Upper lobe of left lung (tissue), 6 donors: ENCODE measurements around the gene PCGF3. TPM values are rescaled to one million over a fixed set of nuclear protein-coding genes. Genes with fewer than 3 reads are reported as not detected.
"Not testable (repeated sequence)": the region's sequence is repeated elsewhere in the genome, so short reads cannot be mapped to it uniquely, and the experiment has no call there.

Experiments
- ATAC-seq, 2 donors: fragments of 200-7000 bp; cut with Tn5 transposase; one replicate each; pipeline ENCODE4 v1.9.1; 2022; ENCODE audit warnings: mild to moderate bottlenecking in 2 of 2, moderate library complexity in 2 of 2; ENCODE audit not compliant: low FRiP score in 2 of 2
- DNase-seq, 2 donors: peaks; one replicate each; pipeline ENCODE4 v3.0.0-alpha.2; 2019 to 2020
- H3K27ac ChIP-seq, 4 donors: fragments of 200-600 bp; sonication (generic); one replicate each; pipeline ENCODE4 v1.5.1; 2016 to 2019
- H3K27me3 ChIP-seq, 4 donors: fragments of 200-600 bp; sonication (generic); one replicate each; pipeline ENCODE4 v1.5.1; 2017 to 2019
- H3K36me3 ChIP-seq, 4 donors: fragments of 200-600 bp; sonication (generic); one replicate each; pipeline ENCODE4 v1.5.1; 2016 to 2019
- H3K4me1 ChIP-seq, 4 donors: fragments of 200-600 bp; sonication (generic); one replicate each; pipeline ENCODE4 v1.5.1; 2018 to 2019
- H3K4me3 ChIP-seq, 4 donors: fragments of 200-600 bp; sonication (generic); one replicate each; pipeline ENCODE4 v1.5.1; 2017 to 2019; ENCODE audit warnings: mild to moderate bottlenecking in 2 of 4, moderate library complexity in 1 of 4
- H3K9me3 ChIP-seq, 4 donors: fragments of 200-600 bp; sonication (generic); one replicate each; pipeline ENCODE4 v1.5.1; 2018 to 2019
- EP300 ChIP-seq, 4 donors: sonication (generic); formaldehyde crosslinking; IDR thresholded peaks; one replicate each; pipeline ENCODE4 v1.5.1; 2017; ENCODE audit warnings: antibody characterized with exemption in 4 of 4, control low read depth in 2 of 4
- POLR2A ChIP-seq, 4 donors: fragments of 450-650 bp; IDR thresholded peaks; one replicate each; pipeline ENCODE4 v1.5.1; 2016 to 2017; ENCODE audit warnings: antibody characterized with exemption in 4 of 4, mild to moderate bottlenecking in 2 of 4
- POLR2AphosphoS5 ChIP-seq, 2 donors: sonication (generic); formaldehyde crosslinking; IDR thresholded peaks; one replicate each; pipeline ENCODE4 v1.5.1; 2017; ENCODE audit warnings: antibody characterized with exemption in 2 of 2
- WGBS, 2 donors: methylation state at CpG; one replicate each; pipeline ENCODE4 v1.1.5; 2017 to 2018; 5-methylcytosine and 5-hydroxymethylcytosine counted together
- total RNA-seq, 6 donors: library from RNA; depleted of rRNA in 4 of 6; stranded (reverse); fragments of >200 nt in 4 of 6; gene quantifications; one replicate each; pipeline versions ENCODE4 v1.1.0 to v1.2.1, GENCODE V29; 2016 to 2021
- TF ChIP-seq, protein P1 (sequence below), 6 experiments: fragments of 450-650 bp in 4 of 6; fragments of 200-600 bp in 2 of 6; sonication (generic) in 2 of 6; IDR thresholded peaks; one replicate each; pipeline ENCODE4 v1.5.1; 2016 to 2019; ENCODE audit warnings: antibody characterized with exemption in 6 of 6
- donor health status: DM: no; HTN: no; CAD: no; lungs with moderate emphysema.
- donor health status: DM: no; HTN: yes; CAD: no; lungs with severe emphysema.

PCGF3 gene
- total RNA-seq, 6 donors from 2014 or later: 36.4 to 150 (median 41.0) TPM

DNA sequence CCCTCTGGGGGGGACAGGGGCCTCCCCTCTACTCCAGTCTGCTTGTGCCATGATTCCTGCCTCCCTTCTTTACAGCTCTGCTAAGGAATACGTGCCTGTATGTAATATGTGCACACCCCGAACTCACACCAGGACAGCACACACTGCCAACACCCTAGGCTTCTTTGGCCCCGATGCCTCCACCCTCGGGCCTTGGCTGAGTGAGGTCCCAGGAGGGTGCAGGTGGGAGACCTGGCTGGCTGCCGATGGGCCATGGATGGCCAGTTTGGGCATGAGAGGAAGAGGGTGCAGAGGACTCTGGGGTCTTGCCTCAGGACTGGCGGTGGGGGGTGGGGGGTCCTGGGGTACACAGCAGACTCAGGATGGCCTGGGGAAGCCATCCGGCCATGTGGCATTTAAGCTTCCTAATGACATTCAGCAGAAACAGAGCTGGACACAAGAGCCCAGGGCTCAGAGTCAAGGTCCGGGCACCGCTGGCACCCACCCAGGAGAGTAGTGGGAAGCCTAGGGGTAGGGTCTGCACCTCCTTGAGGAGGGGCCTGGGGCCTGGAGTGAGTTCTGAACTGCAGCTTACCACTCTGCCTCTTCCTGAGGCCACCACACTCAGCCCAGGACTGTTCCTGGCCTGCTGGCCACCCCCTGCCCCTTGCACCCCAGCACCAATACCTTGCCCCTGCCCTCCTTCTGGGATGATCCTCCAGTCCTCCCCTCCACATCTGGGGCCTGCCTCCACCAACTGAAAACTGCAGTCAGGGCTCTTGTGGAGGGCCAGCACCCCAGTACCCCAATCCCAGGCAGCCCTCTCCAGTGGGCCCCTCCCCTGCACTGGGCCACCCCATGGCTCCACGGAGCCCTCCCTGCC is 2.1 kb upstream of the PCGF3 start:
- no peaks in the 10 kb centered on the region for H3K9me3 ChIP-seq
- no peak for ATAC-seq
- no peaks in the 10 kb centered on the region for H3K27me3 ChIP-seq
- no peak for DNase-seq
- H3K4me3 ChIP-seq: no peak overlapping the region
- 92% methylated on average over 10 of the region's 10 CpGs; no CpG with 5 or more reads in 1 of the 2 donors for WGBS, 2 donors
- no peaks in the 10 kb centered on the region for H3K36me3 ChIP-seq
- TF ChIP-seq EP300 (IDR thresholded peaks at IDR 0.05): no peak
- no peak for TF ChIP-seq POLR2A (IDR thresholded peaks at IDR 0.05)
- TF ChIP-seq POLR2AphosphoS5 (IDR thresholded peaks at IDR 0.05): no peak
- TF ChIP-seq, protein P1, sequence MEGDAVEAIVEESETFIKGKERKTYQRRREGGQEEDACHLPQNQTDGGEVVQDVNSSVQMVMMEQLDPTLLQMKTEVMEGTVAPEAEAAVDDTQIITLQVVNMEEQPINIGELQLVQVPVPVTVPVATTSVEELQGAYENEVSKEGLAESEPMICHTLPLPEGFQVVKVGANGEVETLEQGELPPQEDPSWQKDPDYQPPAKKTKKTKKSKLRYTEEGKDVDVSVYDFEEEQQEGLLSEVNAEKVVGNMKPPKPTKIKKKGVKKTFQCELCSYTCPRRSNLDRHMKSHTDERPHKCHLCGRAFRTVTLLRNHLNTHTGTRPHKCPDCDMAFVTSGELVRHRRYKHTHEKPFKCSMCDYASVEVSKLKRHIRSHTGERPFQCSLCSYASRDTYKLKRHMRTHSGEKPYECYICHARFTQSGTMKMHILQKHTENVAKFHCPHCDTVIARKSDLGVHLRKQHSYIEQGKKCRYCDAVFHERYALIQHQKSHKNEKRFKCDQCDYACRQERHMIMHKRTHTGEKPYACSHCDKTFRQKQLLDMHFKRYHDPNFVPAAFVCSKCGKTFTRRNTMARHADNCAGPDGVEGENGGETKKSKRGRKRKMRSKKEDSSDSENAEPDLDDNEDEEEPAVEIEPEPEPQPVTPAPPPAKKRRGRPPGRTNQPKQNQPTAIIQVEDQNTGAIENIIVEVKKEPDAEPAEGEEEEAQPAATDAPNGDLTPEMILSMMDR (IDR thresholded peaks at IDR 0.05): no peak
- H3K4me1 ChIP-seq: peaks cover 20 to 38% (median 28%) of the 10 kb centered on the region in 4 donors
- H3K27ac ChIP-seq: no peak overlapping the region

DNA sequence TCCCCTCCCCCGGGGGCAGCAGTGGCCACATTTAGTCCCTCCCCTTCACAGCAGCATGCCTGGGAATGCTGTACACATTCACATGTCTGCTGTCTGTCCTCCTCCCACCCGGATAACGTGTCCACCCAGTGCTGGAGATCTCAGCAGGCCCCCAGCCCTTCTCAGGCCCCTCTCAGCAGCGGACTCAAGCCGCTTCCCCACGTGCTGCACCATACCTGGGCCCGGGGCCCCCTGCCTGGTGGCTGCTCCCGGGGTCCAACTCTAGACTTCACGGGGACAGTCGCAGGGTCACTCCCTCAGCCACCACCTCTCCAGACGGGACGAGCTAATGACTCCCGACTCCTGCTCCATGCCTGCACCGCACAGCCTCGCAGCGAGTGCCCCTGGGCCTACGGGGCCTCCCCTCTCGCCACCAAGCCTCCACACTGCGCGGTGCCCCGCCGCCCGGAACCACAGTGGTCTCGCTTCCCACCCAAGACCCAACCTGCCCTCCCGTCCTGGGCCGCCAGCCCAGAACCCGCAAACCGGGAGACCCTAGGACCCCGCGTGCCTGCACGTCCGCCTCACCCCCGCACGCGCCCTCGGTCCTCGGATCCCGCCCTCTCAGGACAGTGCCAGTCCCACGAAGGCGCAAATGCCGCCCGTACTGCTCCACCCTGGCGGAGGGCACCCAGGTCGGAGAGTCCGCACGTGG is 1.3 kb upstream of the PCGF3 start:
- Histone ChIP-seq H3K4me1 (peaks cover 25 to 43% (median 31%) of the 10 kb centered on the region in 4 donors), H3K9me3 (no peaks in the 10 kb centered on the region), H3K27me3 (no peaks in the 10 kb centered on the region), H3K36me3 (no peaks in the 10 kb centered on the region), H3K27ac (no peak overlapping the region), H3K4me3 (no peak overlapping the region)
- 92 to 94% methylated on average over 44 to 46 of the region's 46 CpGs for WGBS, 2 donors
- TF ChIP-seq POLR2A (IDR thresholded peaks at IDR 0.05) (no peak), POLR2AphosphoS5 (IDR thresholded peaks at IDR 0.05) (no peak), EP300 (IDR thresholded peaks at IDR 0.05) (no peak)
- TF ChIP-seq, protein P1 (IDR thresholded peaks at IDR 0.05): no peak
- ATAC-seq (no peak), DNase-seq (peak in 1 of 2 donors; percentile 88)

DNA sequence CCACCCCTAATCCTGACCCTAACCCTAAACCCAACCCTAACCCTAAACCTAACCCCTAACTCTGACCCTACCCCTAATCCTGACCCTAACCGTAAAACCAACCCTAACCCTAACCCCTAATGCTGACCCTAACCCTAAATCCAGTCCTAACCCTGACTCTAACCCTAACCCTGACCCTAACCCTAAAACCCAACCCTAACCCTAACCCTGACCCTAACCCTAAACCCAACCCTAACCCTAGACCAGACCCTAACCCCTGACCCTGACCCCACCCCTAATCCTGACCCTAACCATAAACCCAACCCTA is 708 bp upstream of the PCGF3 start:
- ATAC-seq: no peak
- H3K36me3 ChIP-seq: no peaks in the 10 kb centered on the region
- WGBS, 2 donors: 90 to 92% methylated on average over 1 of the region's 1 CpG
- H3K4me3 ChIP-seq: peak overlapping the region in 3 of 4 donors; percentile 84 to 99 (median 92)
- DNase-seq: no peak
- peak overlapping the region in 3 of 4 donors; percentile 85 to 94 (median 90) for H3K27ac ChIP-seq
- no peaks in the 10 kb centered on the region for H3K9me3 ChIP-seq
- H3K4me1 ChIP-seq: peaks cover 21 to 43% (median 26%) of the 10 kb centered on the region in 4 donors
- H3K27me3 ChIP-seq: no peaks in the 10 kb centered on the region
- TF ChIP-seq POLR2AphosphoS5 (IDR thresholded peaks at IDR 0.05) (no peak), EP300 (IDR thresholded peaks at IDR 0.05) (no peak), POLR2A (IDR thresholded peaks at IDR 0.05) (no peak)
- TF ChIP-seq, protein P1 (IDR thresholded peaks at IDR 0.05): no peak

DNA sequence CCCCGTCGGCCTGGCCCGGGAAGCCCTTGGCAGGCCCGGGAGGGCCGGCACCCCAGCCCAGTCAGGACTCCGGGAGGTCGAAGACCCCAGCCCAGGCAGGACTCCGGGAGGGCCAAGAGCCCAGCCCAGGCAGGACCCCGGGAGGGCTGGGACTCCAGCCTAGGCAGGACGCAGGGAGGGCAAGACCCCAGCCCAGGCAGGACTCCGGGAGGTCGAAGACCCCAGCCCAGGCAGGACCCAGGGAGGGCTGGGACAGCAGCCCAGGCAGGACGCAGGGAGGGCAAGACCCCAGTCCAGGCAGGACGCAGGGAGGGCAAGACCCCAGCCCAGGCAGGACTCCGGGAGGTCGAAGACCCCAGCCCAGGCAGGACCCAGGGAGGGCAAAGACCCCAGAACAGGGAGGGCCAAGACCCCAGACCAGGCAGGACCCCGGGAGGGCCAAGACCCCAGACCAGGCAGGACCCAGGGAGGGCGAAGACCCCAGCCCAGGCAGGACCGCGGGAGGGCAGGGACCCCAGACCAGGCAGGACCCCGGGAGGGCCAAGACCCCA is 526 bp downstream of the PCGF3 start:
- not testable (repeated sequence) for H3K27me3 ChIP-seq, DNase-seq, H3K9me3 ChIP-seq, H3K36me3 ChIP-seq, ATAC-seq
- 7% methylated on average over 16 of the region's 21 CpGs; no CpG with 5 or more reads in 1 of the 2 donors for WGBS, 2 donors
- Histone ChIP-seq H3K27ac (peak overlapping the region; percentile 85 to 94 (median 90)), H3K4me1 (peaks cover 21 to 52% (median 25%) of the 10 kb centered on the region in 4 donors), H3K4me3 (peak overlapping the region; percentile 76 to 99 (median 88))
